B cell (primary cell): ENCODE data around the gene KCNK4.

Experiments used
- CTCF ChIP-seq: fragments of 200-600 bp; IDR thresholded peaks from one replicate; pipeline ENCODE4 v1.8.0; 2022; ENCODE audit warnings: antibody characterized with exemption, mild to moderate bottlenecking
- EZH2 ChIP-seq: IDR thresholded peaks from 2 replicates; pipeline ENCODE4 v1.6.1; 2012; ENCODE audit warnings: borderline replicate concordance, low read depth, mild to moderate bottlenecking, moderate library complexity, low read length; ENCODE audit not compliant: insufficient read depth, poor library complexity, severe bottlenecking

GRCh38 chr11:64296830-64297698, 6.0 kb downstream of the KCNK4 start:
- TF ChIP-seq CTCF (no peak), EZH2 (no peak)
